ENCODE measurements around the gene CBLC. TPM values are rescaled to one million over a fixed set of nuclear protein-coding genes. Genes with fewer than 3 reads are reported as not detected.

The CBLC gene
- total RNA-seq, 2 experiments from 2014 or later: not detected

DNA sequence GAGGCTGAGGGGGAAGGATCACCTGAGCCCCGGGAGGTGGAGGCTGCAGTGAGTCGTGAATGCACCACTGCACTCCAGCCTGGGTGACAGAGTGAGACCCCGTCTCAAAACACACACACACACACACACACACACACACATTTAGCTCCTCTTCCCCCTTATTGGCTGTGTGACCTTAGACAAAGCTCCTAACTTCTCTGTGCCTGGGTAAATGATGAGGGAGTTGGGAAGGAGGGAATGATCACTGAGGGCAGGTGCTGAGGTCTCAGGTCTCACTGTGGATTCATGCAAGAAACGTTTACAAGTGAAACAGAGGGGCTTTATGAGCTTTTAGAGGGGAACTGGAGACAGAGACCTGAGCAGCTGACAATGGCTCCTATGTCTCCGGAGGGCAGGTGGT, 46.1 kb upstream of the CBLC start:
- POLR2A ChIA-PET: interaction anchor here (0.6 to 2.1 kb wide), 2 partner anchors 22 to 1074 kb away, joined by 3 to 5 read pairs; no protein-coding TSS in a partner anchor
- ATAC-seq: no peak
- H3K27me3 Mint-ChIP-seq: no peaks in the 10 kb centered on the region

GRCh38 chr19:44732235-44733014, 45.3 kb upstream of the CBLC start:
- intact Hi-C loops (cut with micrococcal nuclease): no loop called here
- no peak overlapping the region for H3K4me3 Mint-ChIP-seq
- CTCF ChIA-PET: interaction anchor here (0.7 to 15.3 kb wide), 6 partner anchors 9 to 75 kb away, joined by 3 to 474 read pairs (median 4); no protein-coding TSS in a partner anchor
- TF ChIP-seq CTCF (IDR thresholded peaks at IDR 0.05): no peak
- H3K27ac Mint-ChIP-seq: no peak overlapping the region
- no peak for ATAC-seq
- peaks cover 11% of the 10 kb centered on the region for H3K4me1 Mint-ChIP-seq (ENCODE audit: low read depth)
- H3K9me3 Mint-ChIP-seq: no peaks in the 10 kb centered on the region
- POLR2A ChIA-PET: interaction anchor here (0.6 to 2.1 kb wide), 2 partner anchors 21 to 77 kb away, joined by 3 to 5 read pairs; no protein-coding TSS in a partner anchor
- no peak for DNase-seq
- no peaks in the 10 kb centered on the region for H3K27me3 Mint-ChIP-seq
- H3K36me3 Mint-ChIP-seq (ENCODE audit: low read depth): no peaks in the 10 kb centered on the region

More for the DNA sequence above, 46.1 kb upstream of the CBLC start:
- CTCF ChIA-PET: interaction anchor here (1.0 to 15.3 kb wide), 4 partner anchors 24 to 51 kb away, joined by 3 to 474 read pairs (median 4); no protein-coding TSS in a partner anchor
- Mint-ChIP-seq H3K4me1 (ENCODE audit: low read depth) (peaks cover 8% of the 10 kb centered on the region), H3K27ac (no peak overlapping the region), H3K4me3 (no peak overlapping the region), H3K9me3 (no peaks in the 10 kb centered on the region), H3K36me3 (ENCODE audit: low read depth) (no peaks in the 10 kb centered on the region)
- no peak for DNase-seq
- intact Hi-C loops (cut with micrococcal nuclease): no loop called here
- no peak for TF ChIP-seq CTCF (IDR thresholded peaks at IDR 0.05)

GRCh38 chr19:44734357-44734756, 43.3 kb upstream of the CBLC start:
- Mint-ChIP-seq H3K27ac (no peak overlapping the region), H3K9me3 (no peaks in the 10 kb centered on the region), H3K27me3 (no peaks in the 10 kb centered on the region), H3K36me3 (ENCODE audit: low read depth) (no peaks in the 10 kb centered on the region), H3K4me3 (no peak overlapping the region), H3K4me1 (ENCODE audit: low read depth) (peaks cover 4% of the 10 kb centered on the region)
- intact Hi-C loops (cut with micrococcal nuclease): no loop called here
- no peak for TF ChIP-seq CTCF (IDR thresholded peaks at IDR 0.05)
- CTCF ChIA-PET: interaction anchor here (2.5 kb wide), 1 partner anchor 10 kb away, joined by 7 read pairs; no protein-coding TSS in a partner anchor
- DNase-seq: no peak
- POLR2A ChIA-PET: no interaction called here
- no peak for ATAC-seq

DNA sequence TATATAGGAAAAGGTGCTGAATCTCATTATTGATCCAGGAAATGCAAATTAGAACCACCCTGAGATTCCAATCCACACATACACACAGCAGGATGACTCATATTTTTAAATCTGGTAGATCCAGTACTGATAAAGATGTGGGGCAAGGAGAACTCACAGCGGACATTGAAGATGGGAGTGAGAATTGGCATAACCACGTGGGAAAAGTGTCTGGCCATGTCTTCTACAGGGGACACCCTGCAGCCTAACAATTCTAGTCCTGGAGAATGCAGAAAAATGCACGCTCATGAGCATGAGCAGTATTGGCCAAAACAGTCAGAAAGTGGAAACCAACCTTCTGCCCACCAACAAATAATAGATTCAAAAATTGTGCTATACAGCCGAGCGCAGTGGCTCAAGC, 42.7 kb upstream of the CBLC start:
- no peak for ATAC-seq

More for the DNA sequence above, 42.7 kb upstream of the CBLC start:
- ChIA-PET CTCF (interaction anchor here (1.9 kb wide), 1 partner anchor 11 kb away, joined by 14 read pairs; no protein-coding TSS in a partner anchor), POLR2A (no interaction called here)
- intact Hi-C loops (cut with micrococcal nuclease): no loop called here
- H3K4me3 Mint-ChIP-seq: no peak overlapping the region
- no peaks in the 10 kb centered on the region for H3K9me3 Mint-ChIP-seq
- H3K4me1 Mint-ChIP-seq (ENCODE audit: low read depth): peaks cover 4% of the 10 kb centered on the region
- no peaks in the 10 kb centered on the region for H3K36me3 Mint-ChIP-seq (ENCODE audit: low read depth)
- H3K27me3 Mint-ChIP-seq: no peaks in the 10 kb centered on the region
- H3K27ac Mint-ChIP-seq: no peak overlapping the region
- TF ChIP-seq CTCF (IDR thresholded peaks at IDR 0.05): no peak
- DNase-seq: no peak
